Ovary (tissue), 9 donors: Measurements from ENCODE around the gene HIVEP3. TPM values are rescaled to one million over a fixed set of nuclear protein-coding genes. Genes with fewer than 3 reads are reported as not detected.

Source experiments
- DNase-seq, 5 donors: peaks; one replicate each; pipeline ENCODE4 v3.0.0-alpha.2; 2019 to 2020
- H3K27ac ChIP-seq, 2 donors: fragments of 200-600 bp; one replicate each; pipeline versions ENCODE4 v1.5.1 to v1.8.0; 2019 to 2022
- H3K27me3 ChIP-seq: fragments of 200-600 bp; one replicate; pipeline ENCODE4 v1.8.0; 2022
- H3K36me3 ChIP-seq: fragments of 200-600 bp; sonication (generic); one replicate; pipeline ENCODE4 v1.5.1; 2019
- H3K4me1 ChIP-seq: one replicate; pipeline ENCODE4 v1.8.1; 2013; ENCODE audit warnings: mild to moderate bottlenecking, moderate library complexity; ENCODE audit not compliant: insufficient read depth
- H3K4me3 ChIP-seq: fragments of 200-600 bp; sonication (generic); one replicate; pipeline ENCODE4 v1.5.1; 2017
- H3K9me3 ChIP-seq, 2 donors: fragments of 200-600 bp in 1 of 2; sonication (generic) in 1 of 2; one replicate each; pipeline versions ENCODE4 v1.5.1 to v1.8.1; 2013 to 2019; ENCODE audit warnings: mild to moderate bottlenecking in 1 of 2, moderate library complexity in 1 of 2
- CTCF ChIP-seq, 3 donors: fragments of 450-650 bp in 2 of 3; fragments of 200-600 bp in 1 of 3; IDR thresholded peaks; one replicate each; pipeline versions ENCODE4 v1.5.1 to v1.8.0; 2016 to 2022; ENCODE audit warnings: antibody characterized with exemption in 3 of 3, mild to moderate bottlenecking in 1 of 3
- EP300 ChIP-seq: sonication (generic); formaldehyde crosslinking; IDR thresholded peaks from one replicate; pipeline ENCODE4 v1.6.1; 2017; ENCODE audit warnings: antibody characterized with exemption
- POLR2A ChIP-seq: fragments of 450-650 bp; IDR thresholded peaks from one replicate; pipeline ENCODE4 v1.6.1; 2017; ENCODE audit warnings: antibody characterized with exemption, mild to moderate bottlenecking, moderate library complexity
- WGBS, 3 donors: extraction: QIAGEN DNeasy Blood & Tissue Kit in 1 of 3; methylation state at CpG; one replicate each; pipeline versions ENCODE4 v1.1.5 to v1.1.7; 2013 to 2017; 5-methylcytosine and 5-hydroxymethylcytosine counted together
- intact Hi-C, 4 donors: fragments of 100-400 bp; cut with DNase I; formaldehyde crosslinking; loops; one replicate each; pipeline versions ENCODE4 v1.11.0 to v1.15.1; 2022 to 2023
- polyA plus RNA-seq, 2 donors: library from polyadenylated mRNA; stranded (reverse); fragments of 200-250 nt in 1 of 2; fragments of 350-450 nt in 1 of 2; fragmentation: Illumina TruSeq in 1 of 2; extraction: RNeasy Lipid Tissue Mini Kit (QIAGEN cat#74804) in 1 of 2; gene quantifications; one replicate each; pipeline ENCODE4 v1.2.3, GENCODE V29; 2013 to 2014
- total RNA-seq, 7 donors: library from RNA; depleted of rRNA in 2 of 7; stranded (reverse); fragments of >200 nt in 2 of 7; fragmentation: NEBNext Ultra II Directional in 3 of 7; extraction: Animal tissue kit (Norgen Biotek cat#: 25700) in 3 of 7; gene quantifications; one replicate each; pipeline versions ENCODE4 v1.1.0 to v1.2.4, GENCODE V29; 2016 to 2023
- donor health status: DM: no; HTN: no; CAD: no; lungs with moderate emphysema.
- donor health status: DM: no; HTN: no; CAD: no.
- donor health status: Bipolar disorder and iron deficiency.
- donor health status: DM: yes; HTN: yes; CAD: no.
- donor health status: DM: no; HTN: no; CAD: no.
- donor health status: DM: yes; HTN: yes; CAD: no.

HIVEP3 gene
- total and polyA plus RNA-seq, 9 donors, result 3.0 to 7.5 (median 5.2) TPM

- peaks cover 13% of the 10 kb centered on the region for H3K4me1 ChIP-seq
- intact Hi-C loops, result no loop called here
- TF ChIP-seq POLR2A, result no peak
- no peak overlapping the region for H3K4me3 ChIP-seq
- H3K27ac ChIP-seq, result no peak overlapping the region
- 70 to 82% (median 80%) methylated on average over 9 of the region's 9 CpGs for WGBS, 3 donors
- DNase-seq, result peak in 1 of 5 donors; percentile 34
- H3K27me3 ChIP-seq, result no peaks in the 10 kb centered on the region
- H3K36me3 ChIP-seq, result no peaks in the 10 kb centered on the region
- H3K9me3 ChIP-seq, result no peaks in the 10 kb centered on the region
Measured at GRCh38 chr1:41483960-41484401, 434.7 kb downstream of the HIVEP3 start.

GRCh38 chr1:41483001-41483850, 435.5 kb downstream of the HIVEP3 start:
- intact Hi-C loops, result no loop called here
- no peak for TF ChIP-seq CTCF (IDR thresholded peaks at IDR 0.05)
- TF ChIP-seq POLR2A, result no peak
- peak in 1 of 5 donors; percentile 29 for DNase-seq
- no peaks in the 10 kb centered on the region for H3K9me3 ChIP-seq
- H3K36me3 ChIP-seq, result no peaks in the 10 kb centered on the region
- WGBS, 3 donors, result 86 to 87% (median 87%) methylated on average over 21 of the region's 21 CpGs
- H3K27me3 ChIP-seq, result no peaks in the 10 kb centered on the region
- no peak overlapping the region for H3K27ac ChIP-seq
- peaks cover 14% of the 10 kb centered on the region for H3K4me1 ChIP-seq
- H3K4me3 ChIP-seq, result no peak overlapping the region

GRCh38 chr1:41482001-41482765, 436.5 kb downstream of the HIVEP3 start:
- Histone ChIP-seq H3K27ac (no peak overlapping the region), H3K4me1 (peaks cover 14% of the 10 kb centered on the region), H3K27me3 (no peaks in the 10 kb centered on the region), H3K4me3 (no peak overlapping the region), H3K9me3 (no peaks in the 10 kb centered on the region), H3K36me3 (no peaks in the 10 kb centered on the region)
- no peak for TF ChIP-seq POLR2A
- no peak for TF ChIP-seq EP300
- no peak for TF ChIP-seq CTCF (IDR thresholded peaks at IDR 0.05)
- 67 to 69% (median 69%) methylated on average over 18 of the region's 18 CpGs for WGBS, 3 donors
- intact Hi-C loops, result no loop called here
- DNase-seq, result peak in 2 of 5 donors; percentile 42 to 60

- DNase-seq, result no peak
- TF ChIP-seq POLR2A, result no peak
- no peak for TF ChIP-seq CTCF (IDR thresholded peaks at IDR 0.05)
- no peak for TF ChIP-seq EP300
- Histone ChIP-seq H3K4me3 (no peak overlapping the region), H3K4me1 (peaks cover 10% of the 10 kb centered on the region), H3K9me3 (no peaks in the 10 kb centered on the region), H3K27me3 (no peaks in the 10 kb centered on the region), H3K27ac (no peak overlapping the region), H3K36me3 (no peaks in the 10 kb centered on the region)
- 92 to 97% (median 92%) methylated on average over 15 of the region's 15 CpGs for WGBS, 3 donors
- intact Hi-C loops, result no loop called here
Measured at GRCh38 chr1:41481109-41481775, 437.5 kb downstream of the HIVEP3 start.
